NCI-H2196 treated with DMSO at 0.1 percent for 48 hours (cell line): Measurements from ENCODE around the gene TF.
"Not testable (repeated sequence)": the region's sequence is repeated elsewhere in the genome, so short reads cannot be mapped to it uniquely, and the experiment has no call there.

Source experiments
- DNase-seq: peaks from one replicate; lab custom pipeline; 2025; ENCODE audit not compliant: unreplicated experiment; lab: John Stamatoyannopoulos, UW

Gene TF

GRCh38 chr3:133745981-133746711, at the start of gene TF:
Gene TF, plus strand, starts transcription at chr3:133746393. Its CDS starts 48 bp downstream, at chr3:133746441.
- DNase-seq = no peak

DNA sequence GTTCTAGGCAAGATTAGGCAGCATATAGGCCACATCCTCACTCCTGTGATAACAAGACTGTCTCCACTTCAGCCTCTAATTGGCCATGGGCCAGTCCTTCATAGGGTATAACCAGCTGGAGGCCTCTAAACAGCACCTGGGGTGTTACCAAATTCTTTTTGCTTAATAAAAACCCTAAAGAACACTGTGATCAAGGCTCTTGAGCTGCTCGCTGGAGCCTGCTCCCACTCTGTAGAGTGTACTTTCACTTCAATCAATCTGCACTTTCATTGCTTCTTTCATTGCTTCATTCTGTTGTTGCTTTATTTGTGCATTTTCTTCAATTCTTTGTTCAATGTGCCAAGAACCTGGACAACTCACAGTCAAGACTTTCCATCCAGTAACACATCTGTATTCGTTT, 48.2 kb upstream of the TF start:
- no peak for DNase-seq

GRCh38 chr3:133699467-133699866, 46.7 kb upstream of the TF start:
- no peak for DNase-seq

DNA sequence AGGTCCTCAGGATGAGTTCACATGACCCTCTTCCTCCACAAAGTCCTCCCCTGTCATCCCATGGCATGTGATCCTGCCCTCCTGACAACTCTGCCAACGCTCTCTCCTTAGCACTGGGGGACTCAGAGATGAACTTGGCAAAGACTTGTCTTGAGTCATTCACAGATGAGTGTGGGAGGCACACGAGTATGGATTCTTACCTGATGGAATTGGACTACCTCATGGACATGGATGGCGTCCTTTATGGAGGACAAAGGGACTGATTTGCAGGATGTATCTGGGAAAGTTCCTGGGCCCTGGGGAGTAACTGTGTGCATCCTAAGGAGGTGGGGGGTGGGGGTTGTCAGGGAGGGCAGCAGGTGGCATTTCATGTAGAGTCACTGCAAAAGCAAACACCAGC, 46.3 kb upstream of the TF start:
- no peak for DNase-seq

DNA sequence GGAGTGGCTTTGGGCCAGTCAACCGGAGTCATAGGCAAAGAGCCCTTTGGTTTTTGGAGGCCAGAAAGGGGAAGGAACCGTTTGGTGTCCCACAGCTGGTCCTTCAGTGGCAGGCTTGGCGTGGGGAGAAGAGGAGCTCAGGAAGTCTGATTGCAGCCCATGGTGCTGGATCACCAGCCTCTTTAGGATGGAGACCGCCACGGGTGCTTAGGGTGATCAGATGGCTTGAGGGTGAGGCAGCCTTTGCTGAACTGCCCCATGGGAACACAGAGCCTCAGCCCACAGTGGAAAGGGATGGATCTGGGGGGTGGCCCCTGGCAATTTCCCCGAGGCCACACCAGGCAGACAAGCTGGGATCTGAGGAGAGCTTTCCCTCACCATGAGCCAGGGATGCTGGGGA, 45.8 kb upstream of the TF start:
- no peak for DNase-seq

DNA sequence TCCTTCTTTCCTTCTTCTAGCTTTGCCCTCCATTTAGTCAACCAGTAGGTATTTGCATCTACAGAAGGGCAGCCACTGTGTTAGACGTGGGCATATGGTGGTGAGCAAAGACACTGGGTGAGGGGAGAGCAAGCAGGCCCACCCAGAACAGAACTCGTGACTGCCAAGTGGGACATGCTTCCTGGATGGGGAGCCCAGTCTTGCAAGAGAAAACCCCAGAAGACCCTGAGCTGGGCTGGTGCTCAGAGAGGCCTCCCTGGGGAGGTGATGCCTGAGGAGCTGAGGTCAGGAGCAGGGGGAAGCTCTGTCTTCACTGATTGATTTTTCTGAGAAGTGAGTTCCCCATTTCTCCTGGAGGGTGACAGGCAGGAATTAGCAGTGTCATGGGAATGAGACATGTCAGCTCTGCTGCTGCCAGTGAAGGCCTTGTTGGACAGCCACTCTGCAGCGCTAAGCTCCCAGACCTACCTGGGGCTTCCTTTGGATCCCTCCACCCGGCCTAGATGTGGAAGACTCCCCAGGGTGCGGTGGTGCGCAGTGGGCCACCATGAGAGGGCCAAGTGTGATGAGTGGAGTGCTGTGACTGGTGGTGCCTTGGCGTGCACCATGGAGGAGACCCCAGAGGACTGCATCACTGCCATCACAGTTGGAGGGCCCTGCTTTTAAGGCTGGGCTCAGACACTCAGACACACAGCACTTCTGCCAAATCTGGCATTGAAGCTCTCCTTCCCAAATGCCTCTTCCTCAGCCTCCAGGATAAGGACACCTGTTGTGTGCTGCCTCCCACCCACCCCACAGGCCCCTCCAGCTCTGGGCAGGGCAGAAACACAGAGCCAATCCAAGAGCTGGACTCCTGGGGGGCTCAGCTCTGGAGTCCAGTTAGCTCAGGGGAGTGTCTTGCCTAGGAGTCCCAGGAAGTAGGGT, 44.5 kb upstream of the TF start:
- DNase-seq = no peak

DNA sequence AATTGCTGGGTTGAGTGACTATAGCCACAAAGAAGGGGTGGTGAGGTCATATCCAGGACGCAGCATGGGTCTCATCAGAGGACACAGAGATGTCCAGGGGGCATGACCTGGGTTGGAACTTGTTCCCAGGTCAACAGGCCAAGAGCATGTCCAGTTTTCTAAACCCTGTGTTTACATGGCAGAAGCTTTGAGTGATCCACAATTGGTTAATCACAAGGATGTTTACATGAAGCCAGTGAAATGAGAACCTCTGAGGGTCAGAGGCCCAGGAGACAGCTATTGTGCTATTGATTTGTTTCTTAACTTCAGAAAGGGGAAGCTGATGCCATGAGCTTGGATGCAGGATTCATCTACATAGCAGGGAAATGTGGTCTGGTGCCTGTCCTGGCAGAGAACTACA, 42.3 kb upstream of the TF start:
- DNase-seq = no peak

GRCh38 chr3:133706033-133706432, 40.2 kb upstream of the TF start:
- DNase-seq = no peak

DNA sequence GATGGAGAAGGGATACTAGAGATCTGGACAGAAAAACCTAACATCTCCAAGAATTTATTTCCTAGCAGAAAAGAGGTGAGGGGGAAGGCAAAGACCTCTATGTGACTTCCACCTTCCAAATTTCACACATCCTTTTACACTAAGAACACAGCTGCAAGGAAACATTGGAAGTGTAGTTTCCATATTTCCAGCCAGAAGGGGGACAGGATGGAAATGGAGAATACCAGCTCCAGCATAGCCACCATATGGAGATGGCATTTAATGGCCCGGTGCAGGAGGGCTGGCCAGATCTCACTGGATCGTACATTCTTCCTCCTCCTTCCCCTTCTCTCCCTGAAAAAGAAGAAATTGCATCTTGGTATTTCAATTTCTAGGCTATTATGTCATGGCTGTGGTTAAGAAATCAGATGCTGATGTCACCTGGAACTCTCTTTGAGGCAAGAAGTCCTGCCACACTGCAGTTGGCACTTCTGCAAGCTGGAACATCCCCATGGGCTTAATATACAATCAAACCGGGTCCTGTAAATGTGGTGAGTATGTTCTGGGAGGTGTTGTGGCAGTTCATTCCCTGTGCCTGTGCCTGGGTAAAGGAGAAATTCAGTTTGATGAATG, 36.9 kb upstream of the TF start:
- DNase-seq = no peak

DNA sequence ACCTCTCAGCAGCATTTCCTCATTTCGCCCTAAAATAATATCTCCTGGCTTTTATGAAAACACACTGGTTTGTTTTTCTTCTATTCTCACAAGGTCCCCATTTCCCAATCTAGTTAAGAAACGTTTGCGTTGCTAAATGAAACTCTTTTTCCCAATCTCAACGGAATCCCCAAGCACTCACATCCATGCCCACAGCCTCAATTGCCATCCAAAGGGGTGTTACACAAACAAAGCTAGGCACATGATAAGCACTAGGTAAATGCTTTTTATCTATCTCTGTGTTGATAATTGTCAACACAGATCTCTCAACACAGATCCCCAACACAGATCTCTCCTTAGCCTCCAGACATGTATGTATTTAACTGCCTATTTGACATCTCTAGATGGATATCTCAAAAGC, 35.2 kb upstream of the TF start:
- no peak for DNase-seq

- DNase-seq = no peak
These were observed 34.2 kb upstream of the TF start for GRCh38 chr3:133712017-133712416.

DNA sequence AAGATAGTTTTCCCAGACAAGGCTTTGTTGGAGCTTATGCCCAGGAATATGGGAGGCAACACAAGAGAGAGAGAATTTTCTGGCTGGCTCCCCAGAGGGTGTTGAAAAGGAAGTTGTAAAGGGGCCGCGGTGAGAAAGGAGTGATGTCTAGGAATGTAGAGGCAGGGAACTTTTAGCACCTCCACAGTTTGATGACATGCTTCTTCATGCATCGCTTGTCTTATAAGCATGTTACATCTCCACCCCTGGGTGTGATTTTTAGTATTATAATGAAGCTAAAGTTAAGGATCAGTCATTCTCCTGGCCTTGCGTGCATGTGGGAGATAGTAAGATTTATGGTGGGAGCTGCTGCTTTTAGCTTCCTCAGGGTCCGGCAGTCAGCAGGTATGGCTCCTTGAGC, 32.8 kb upstream of the TF start:
- DNase-seq = no peak

GRCh38 chr3:133717424-133717823, 28.8 kb upstream of the TF start:
- no peak for DNase-seq

- no peak for DNase-seq
These were observed 23.3 kb upstream of the TF start for GRCh38 chr3:133722935-133723334.

GRCh38 chr3:133730993-133731392, 15.2 kb upstream of the TF start:
- DNase-seq = no peak

DNA sequence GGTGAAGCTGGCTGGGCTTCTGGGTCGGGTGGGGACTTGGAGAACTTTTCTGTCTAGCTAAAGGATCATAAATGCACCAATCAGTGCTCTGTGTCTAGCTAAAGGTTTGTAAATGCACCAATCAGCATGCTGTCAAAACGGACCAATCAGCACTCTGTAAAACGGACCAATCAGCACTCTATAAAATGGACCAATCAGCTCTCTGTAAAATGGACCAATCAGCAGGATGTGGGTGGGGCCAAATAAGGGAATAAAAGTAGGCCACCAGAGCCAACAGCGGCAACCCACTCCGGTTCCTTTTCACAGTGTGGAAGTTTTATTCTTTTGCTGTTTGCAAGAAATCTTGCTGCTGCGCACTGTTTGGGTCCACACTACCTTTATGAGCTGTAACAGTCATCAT, 14.0 kb upstream of the TF start:
- not testable (repeated sequence) for DNase-seq

DNA sequence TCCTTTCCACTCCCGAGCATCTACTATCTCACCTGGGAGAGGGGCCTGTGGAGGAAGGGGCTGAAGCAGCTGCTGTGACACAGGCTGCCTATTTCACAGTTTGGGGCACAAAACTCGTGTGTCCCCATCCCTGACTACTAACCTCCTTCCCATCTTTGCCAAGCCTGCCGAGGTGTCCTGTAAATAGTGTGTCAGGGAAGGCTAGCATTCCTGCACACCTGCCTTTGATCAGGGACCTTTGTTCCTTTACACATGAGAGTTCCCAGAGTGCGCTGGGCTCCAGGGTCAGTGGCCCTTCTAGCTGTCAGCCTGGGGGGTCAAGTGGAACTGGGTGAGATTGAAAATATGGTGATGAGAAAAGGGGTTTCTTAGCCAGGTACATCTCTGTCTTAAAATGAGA, 13.0 kb upstream of the TF start:
- DNase-seq = no peak

GRCh38 chr3:133734305-133734704, 11.9 kb upstream of the TF start:
- no peak for DNase-seq

DNA sequence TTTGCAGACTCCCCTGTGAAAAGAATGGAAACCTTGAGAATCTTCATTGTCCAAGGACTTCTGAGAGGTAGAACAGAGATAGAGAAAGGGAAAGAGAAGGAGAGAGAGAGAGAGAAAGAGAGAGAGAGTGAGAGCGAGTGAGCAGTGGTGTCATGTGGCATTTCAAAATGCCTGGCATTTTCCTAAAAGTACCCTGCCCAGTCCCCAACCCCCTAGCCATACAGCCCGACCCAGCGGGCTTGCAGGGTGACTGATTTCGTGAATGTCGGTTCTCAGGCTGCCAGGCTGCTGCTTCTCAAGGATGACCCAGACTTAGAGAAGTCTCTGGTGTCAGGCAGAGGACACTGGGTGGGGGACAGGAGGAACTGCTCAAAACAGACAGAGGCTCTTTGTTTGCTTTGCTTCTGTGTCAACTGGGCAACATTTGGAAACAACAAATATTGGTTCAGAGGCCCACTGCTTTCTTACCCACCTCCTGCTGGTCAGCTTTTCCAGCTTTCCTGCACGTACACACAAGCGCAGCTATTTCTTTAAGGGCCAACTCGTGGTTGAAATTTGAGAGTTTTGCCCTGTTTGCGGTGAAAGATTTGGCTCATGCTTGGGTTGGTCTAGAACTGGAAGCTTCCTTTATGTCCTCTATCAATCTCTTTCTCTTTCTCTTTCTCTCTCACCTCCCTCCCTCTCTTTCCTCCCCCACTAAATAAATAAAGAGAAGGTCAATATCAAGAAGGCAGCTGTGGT, 3.7 kb upstream of the TF start:
- peak; percentile 58 for DNase-seq

- no peak for DNase-seq
These were observed 2.0 kb upstream of the TF start for GRCh38 chr3:133744241-133744640.

DNA sequence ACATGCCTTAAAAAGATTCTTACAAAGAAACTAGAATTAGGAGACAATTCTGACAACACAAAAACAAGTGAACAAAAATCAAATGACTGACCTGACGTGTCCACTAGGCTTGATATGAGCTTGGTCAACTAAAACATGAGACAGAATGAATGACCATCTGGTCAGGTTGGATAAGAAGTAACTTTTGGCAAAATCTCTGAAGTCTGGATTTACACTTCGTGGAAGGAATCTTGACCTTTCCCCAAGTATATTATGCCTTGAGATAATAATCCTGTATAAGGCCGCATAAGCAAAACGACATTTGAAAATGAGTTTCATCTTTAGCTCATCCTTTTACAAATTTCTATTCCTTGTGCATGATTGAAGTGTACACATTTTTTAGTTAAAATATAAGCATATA, 1.1 kb upstream of the TF start:
- DNase-seq = no peak
